ENCODE measurements around the gene PCDH9.

Gene PCDH9

GRCh38 chr13:67018775-67019174, 211.4 kb downstream of the PCDH9 start:
- DNase-seq = no peak

- no peak for DNase-seq
These were observed 212.9 kb downstream of the PCDH9 start for GRCh38 chr13:67017276-67017675.

GRCh38 chr13:67015976-67016600, 214.0 kb downstream of the PCDH9 start:
- no peak for DNase-seq

GRCh38 chr13:67014399-67014798, 215.7 kb downstream of the PCDH9 start:
- no peak for DNase-seq

GRCh38 chr13:67013709-67014108, 216.4 kb downstream of the PCDH9 start:
- no peak for DNase-seq

- DNase-seq = no peak
These were observed 222.0 kb downstream of the PCDH9 start for GRCh38 chr13:67008075-67008668.

GRCh38 chr13:67004511-67004910, 225.6 kb downstream of the PCDH9 start:
- no peak for DNase-seq

- no peak for DNase-seq
These were observed 226.4 kb downstream of the PCDH9 start for GRCh38 chr13:67003743-67004142.

- DNase-seq = no peak
These were observed 228.8 kb downstream of the PCDH9 start for GRCh38 chr13:67001363-67001762.

- peak; percentile 42 for DNase-seq
These were observed 233.6 kb downstream of the PCDH9 start for GRCh38 chr13:66996503-66996902.

GRCh38 chr13:66995203-66995611, 234.9 kb downstream of the PCDH9 start:
- DNase-seq = no peak

GRCh38 chr13:66994517-66995202, 235.5 kb downstream of the PCDH9 start:
- no peak for DNase-seq

GRCh38 chr13:66994097-66994496, 236.0 kb downstream of the PCDH9 start:
- DNase-seq = peak; percentile 42

- no peak for DNase-seq
These were observed 237.4 kb downstream of the PCDH9 start for GRCh38 chr13:66992719-66993118.

- DNase-seq = no peak
These were observed 238.0 kb downstream of the PCDH9 start for GRCh38 chr13:66992183-66992582.

- no peak for DNase-seq
These were observed 245.9 kb downstream of the PCDH9 start for GRCh38 chr13:66984241-66984640.

- DNase-seq = no peak
These were observed 248.2 kb downstream of the PCDH9 start for GRCh38 chr13:66981912-66982311.

GRCh38 chr13:66977161-66977560, 253.0 kb downstream of the PCDH9 start:
- no peak for DNase-seq

- DNase-seq = no peak
These were observed 255.2 kb downstream of the PCDH9 start for GRCh38 chr13:66974889-66975288.

GRCh38 chr13:66974174-66974573, 256.0 kb downstream of the PCDH9 start:
- no peak for DNase-seq

- no peak for DNase-seq
These were observed 257.5 kb downstream of the PCDH9 start for GRCh38 chr13:66972659-66973058.

- DNase-seq = no peak
These were observed 259.1 kb downstream of the PCDH9 start for GRCh38 chr13:66971004-66971403.

GRCh38 chr13:66969291-66969690, 260.8 kb downstream of the PCDH9 start:
- no peak for DNase-seq

- no peak for DNase-seq
These were observed 262.1 kb downstream of the PCDH9 start for GRCh38 chr13:66967811-66968597.
